ENCODE data around the gene MYOCD.

- TF ChIP-seq CTCF (conservative IDR thresholded peaks at IDR 0.05; ENCODE audit: low read length) (no peak), EZH2phosphoT487 (IDR thresholded peaks at IDR 0.05; ENCODE audit: borderline replicate concordance) (no peak)
Measured at GRCh38 chr17:12712415-12712814, 46.7 kb downstream of the MYOCD start.
